GM18907 (cell line): ENCODE measurements around the gene GCNT4.
A peak's percentile ranks its signal among the peaks of the same experiment; 100 is the strongest.
"Not testable (repeated sequence)": the region's sequence is repeated elsewhere in the genome, so short reads cannot be mapped to it uniquely, and the experiment has no call there.

Experiments
- ATAC-seq: cut with Tn5 transposase; IDR thresholded peaks from one replicate; pipeline ENCODE4 v1.9.1; 2021; ENCODE audit warnings: mild to moderate bottlenecking, moderate library complexity; ENCODE audit not compliant: unreplicated experiment

GCNT4 gene

GRCh38 chr5:75052192-75053053, at the start of gene GCNT4:
TSS of gene GCNT4 (minus strand) at chr5:75052558. CDS start at chr5:75030037, 22,521 bp downstream.
- peak; percentile 26 for ATAC-seq

GRCh38 chr5:75095956-75096355, 43.6 kb upstream of the GCNT4 start:
- ATAC-seq = not testable (repeated sequence)

GRCh38 chr5:75091597-75091996, 39.2 kb upstream of the GCNT4 start:
- ATAC-seq = no peak

- ATAC-seq = no peak
These were observed 37.3 kb upstream of the GCNT4 start for GRCh38 chr5:75089662-75090061.

- no peak for ATAC-seq
These were observed 36.8 kb upstream of the GCNT4 start for GRCh38 chr5:75089137-75089536.

GRCh38 chr5:75088648-75089047, 36.3 kb upstream of the GCNT4 start:
- ATAC-seq = no peak

GRCh38 chr5:75081510-75081909, 29.2 kb upstream of the GCNT4 start:
- ATAC-seq = no peak

GRCh38 chr5:75079346-75079745, 27.0 kb upstream of the GCNT4 start:
- not testable (repeated sequence) for ATAC-seq

GRCh38 chr5:75078027-75078426, 25.7 kb upstream of the GCNT4 start:
- ATAC-seq = no peak

- no peak for ATAC-seq
These were observed 19.7 kb upstream of the GCNT4 start for GRCh38 chr5:75072061-75072460.

GRCh38 chr5:75071100-75071499, 18.7 kb upstream of the GCNT4 start:
- no peak for ATAC-seq

GRCh38 chr5:75067434-75067833, 15.1 kb upstream of the GCNT4 start:
- ATAC-seq = no peak

GRCh38 chr5:75062925-75063531, 10.7 kb upstream of the GCNT4 start:
- ATAC-seq = no peak

GRCh38 chr5:75059912-75060545, 7.7 kb upstream of the GCNT4 start:
- no peak for ATAC-seq

- ATAC-seq = no peak
These were observed 6.7 kb upstream of the GCNT4 start for GRCh38 chr5:75058986-75059535.

- ATAC-seq = no peak
These were observed 5.2 kb upstream of the GCNT4 start for GRCh38 chr5:75057561-75057960.

- no peak for ATAC-seq
These were observed 3.4 kb upstream of the GCNT4 start for GRCh38 chr5:75055727-75056144.

GRCh38 chr5:75054134-75054930, 2.0 kb upstream of the GCNT4 start:
- no peak for ATAC-seq

- peak; percentile 30 for ATAC-seq
These were observed 1.2 kb upstream of the GCNT4 start for GRCh38 chr5:75053304-75054133.

- ATAC-seq = peak; percentile 25
These were observed 621 bp upstream of the GCNT4 start for GRCh38 chr5:75053054-75053303.
